Testis (tissue), 3 donors: ENCODE measurements around the gene NNAT. TPM values are rescaled to one million over a fixed set of nuclear protein-coding genes. Genes with fewer than 3 reads are reported as not detected.

Experiments
- DNase-seq: peaks from one replicate; pipeline ENCODE4 v3.0.0-alpha.2; 2019
- H3K27ac ChIP-seq, 2 donors: fragments of 200-600 bp; sonication (generic); one replicate each; pipeline ENCODE4 v1.5.1; 2019
- H3K27me3 ChIP-seq: fragments of 200-600 bp; sonication (generic); one replicate; pipeline ENCODE4 v1.5.1; 2019
- H3K36me3 ChIP-seq: fragments of 200-600 bp; sonication (generic); one replicate; pipeline ENCODE4 v1.5.1; 2017; ENCODE audit warnings: low read depth; ENCODE audit errors: missing control alignments
- H3K4me1 ChIP-seq: fragments of 200-600 bp; sonication (generic); one replicate; pipeline ENCODE4 v1.5.1; 2019
- H3K4me3 ChIP-seq, 2 donors: fragments of 200-600 bp; sonication (generic); one replicate each; pipeline ENCODE4 v1.5.1; 2017 to 2019
- H3K9me3 ChIP-seq: fragments of 200-600 bp; sonication (generic); one replicate; pipeline ENCODE4 v1.5.1; 2017
- CTCF ChIP-seq, 3 experiments: fragments of 450-650 bp in 2 of 3; fragments of 200-600 bp in 1 of 3; sonication (generic) in 1 of 3; IDR thresholded peaks; one replicate each; pipeline ENCODE4 v1.5.1; 2016 to 2019; ENCODE audit warnings: antibody characterized with exemption in 3 of 3, mild to moderate bottlenecking in 2 of 3, moderate library complexity in 1 of 3
- POLR2A ChIP-seq: fragments of 450-650 bp; IDR thresholded peaks from one replicate; pipeline ENCODE4 v1.6.1; 2017; ENCODE audit warnings: antibody characterized with exemption, mild to moderate bottlenecking, moderate library complexity
- WGBS, 2 donors: methylation state at CpG; one replicate each; pipeline ENCODE4 v1.1.5; 2018; 5-methylcytosine and 5-hydroxymethylcytosine counted together
- intact Hi-C: fragments of 100-400 bp; cut with DNase I; formaldehyde crosslinking; loops from one replicate; pipeline ENCODE4 v1.15.1; 2023; ENCODE audit warnings: low total_unique reads
- polyA plus RNA-seq: library from polyadenylated mRNA; stranded (reverse); fragments of 350-450 nt; fragmentation: Illumina TruSeq; extraction: RNeasy Lipid Tissue Mini Kit (QIAGEN cat#74804); gene quantifications from one replicate; pipeline ENCODE4 v1.2.3, GENCODE V29; 2014; ENCODE audit warnings: low read depth, low replicate concordance; ENCODE audit not compliant: insufficient read depth
- total RNA-seq, 2 donors: library from RNA; depleted of rRNA; stranded (reverse); fragments of >200 nt; gene quantifications; one replicate each; pipeline ENCODE4 v1.2.3, GENCODE V29; 2016

The NNAT gene
- total and polyA plus RNA-seq, 3 donors from 2014 or later: 6.1 to 8.7 (median 6.2) TPM

GRCh38 chr20:37513779-37514359 is 7.2 kb upstream of the NNAT start:
- Histone ChIP-seq H3K36me3 (no peaks in the 10 kb centered on the region), H3K4me1 (no peaks in the 10 kb centered on the region), H3K27ac (no peak overlapping the region), H3K9me3 (no peaks in the 10 kb centered on the region), H3K4me3 (no peak overlapping the region), H3K27me3 (no peaks in the 10 kb centered on the region)
- intact Hi-C loops: no loop called here
- no peak for DNase-seq
- TF ChIP-seq POLR2A: no peak
- TF ChIP-seq CTCF (IDR thresholded peaks at IDR 0.05): no peak
- WGBS, 2 donors: 82 to 89% methylated on average over 4 of the region's 4 CpGs

- 79 to 85% methylated on average over 4 of the region's 4 CpGs for WGBS, 2 donors
- intact Hi-C loops: no loop called here
- Histone ChIP-seq H3K9me3 (no peaks in the 10 kb centered on the region), H3K4me3 (no peak overlapping the region), H3K27ac (no peak overlapping the region), H3K27me3 (no peaks in the 10 kb centered on the region), H3K4me1 (peaks cover 6% of the 10 kb centered on the region), H3K36me3 (no peaks in the 10 kb centered on the region)
- TF ChIP-seq CTCF (IDR thresholded peaks at IDR 0.05) (no peak), POLR2A (no peak)
- no peak for DNase-seq
These were observed 5.2 kb upstream of the NNAT start for GRCh38 chr20:37515876-37516275.

GRCh38 chr20:37516811-37517750 is 4.0 kb upstream of the NNAT start:
- intact Hi-C loops: no loop called here
- no peak overlapping the region for H3K27ac ChIP-seq
- no peak overlapping the region for H3K4me3 ChIP-seq
- no peaks in the 10 kb centered on the region for H3K9me3 ChIP-seq
- H3K4me1 ChIP-seq: peaks cover 6% of the 10 kb centered on the region
- WGBS, 2 donors: 71 to 74% methylated on average over 13 of the region's 13 CpGs
- no peak for TF ChIP-seq POLR2A
- TF ChIP-seq CTCF (IDR thresholded peaks at IDR 0.05): no peak
- DNase-seq: no peak
- H3K36me3 ChIP-seq: no peaks in the 10 kb centered on the region
- H3K27me3 ChIP-seq: no peaks in the 10 kb centered on the region

GRCh38 chr20:37518059-37518458 is 3.0 kb upstream of the NNAT start:
- Histone ChIP-seq H3K27me3 (no peaks in the 10 kb centered on the region), H3K27ac (no peak overlapping the region), H3K36me3 (no peaks in the 10 kb centered on the region), H3K4me1 (peaks cover 6% of the 10 kb centered on the region), H3K9me3 (no peaks in the 10 kb centered on the region), H3K4me3 (no peak overlapping the region)
- TF ChIP-seq CTCF (IDR thresholded peaks at IDR 0.05) (no peak), POLR2A (no peak)
- 72 to 82% methylated on average over 7 of the region's 7 CpGs for WGBS, 2 donors
- no peak for DNase-seq
- intact Hi-C loops: no loop called here
